WTC11 (cell line): ENCODE results near the gene ABCC4.

Experiments
- ATF1 ChIP-seq: sonication (generic); formaldehyde crosslinking; IDR thresholded peaks from 2 replicates; pipeline ENCODE4 v1.8.1; 2023; ENCODE audit warnings: mild to moderate bottlenecking, moderate library complexity, missing genetic modification reagents
- ATF2 ChIP-seq: sonication (generic); formaldehyde crosslinking; IDR thresholded peaks from 2 replicates; pipeline ENCODE4 v1.8.1; 2022; ENCODE audit warnings: low read depth, missing genetic modification reagents, borderline replicate concordance
- CREB1 ChIP-seq: sonication (generic); formaldehyde crosslinking; IDR thresholded peaks from 2 replicates; pipeline ENCODE4 v1.8.0; 2023; ENCODE audit warnings: mild to moderate bottlenecking, missing genetic modification reagents
- E2F4 ChIP-seq: sonication (generic); formaldehyde crosslinking; IDR thresholded peaks from 2 replicates; pipeline ENCODE4 v1.8.1; 2022; ENCODE audit warnings: low read depth, mild to moderate bottlenecking, moderate library complexity, missing genetic modification reagents, borderline replicate concordance
- ELF4 ChIP-seq: sonication (generic); formaldehyde crosslinking; IDR thresholded peaks from 2 replicates; pipeline ENCODE4 v1.8.1; 2022; ENCODE audit warnings: low read depth, mild to moderate bottlenecking, moderate library complexity, missing genetic modification reagents
- ERG ChIP-seq: fragments of 250-450 bp; sonication (Bioruptor Pico); IDR thresholded peaks from 2 replicates; pipeline ENCODE4 v1.8.0; 2021; ENCODE audit warnings: mild to moderate bottlenecking
- ESRRA ChIP-seq: sonication (generic); formaldehyde crosslinking; IDR thresholded peaks from 2 replicates; pipeline ENCODE4 v1.8.1; 2022; ENCODE audit warnings: mild to moderate bottlenecking, missing genetic modification reagents, borderline replicate concordance
- FOXK1 ChIP-seq: sonication (generic); formaldehyde crosslinking; IDR thresholded peaks from 2 replicates; pipeline ENCODE4 v1.8.0; 2022; ENCODE audit warnings: mild to moderate bottlenecking, moderate library complexity, missing genetic modification reagents
- IRF2 ChIP-seq: sonication (generic); formaldehyde crosslinking; IDR thresholded peaks from 2 replicates; pipeline ENCODE4 v1.8.0; 2022; ENCODE audit warnings: low read depth, missing genetic modification reagents, borderline replicate concordance
- PRRX2 ChIP-seq: fragments of 250-450 bp; sonication (Bioruptor Pico); IDR thresholded peaks from 2 replicates; pipeline ENCODE4 v1.8.0; 2021; ENCODE audit warnings: mild to moderate bottlenecking
- ZNF138 ChIP-seq: sonication (generic); formaldehyde crosslinking; conservative IDR thresholded peaks from 2 replicates; pipeline ENCODE4 v1.8.1; 2022; ENCODE audit warnings: mild to moderate bottlenecking, moderate library complexity, missing genetic modification reagents
- TF ChIP-seq, protein P1 (sequence below): fragments of 200-600 bp; IDR thresholded peaks from 2 replicates; pipeline ENCODE4 v1.8.0; 2022; ENCODE audit warnings: antibody characterized with exemption
- TF ChIP-seq, protein P2 (sequence below): sonication (generic); formaldehyde crosslinking; conservative IDR thresholded peaks from 2 replicates; pipeline ENCODE4 v1.8.1; 2022; ENCODE audit warnings: mild to moderate bottlenecking, missing genetic modification reagents
- TF ChIP-seq, protein P3 (sequence below): sonication (generic); formaldehyde crosslinking; IDR thresholded peaks from 2 replicates; pipeline ENCODE4 v1.8.1; 2023; ENCODE audit warnings: mild to moderate bottlenecking, missing genetic modification reagents, moderate library complexity

GRCh38 chr13:95228130-95228529 lies 73.1 kb downstream of the ABCC4 start:
- TF ChIP-seq, protein P1, sequence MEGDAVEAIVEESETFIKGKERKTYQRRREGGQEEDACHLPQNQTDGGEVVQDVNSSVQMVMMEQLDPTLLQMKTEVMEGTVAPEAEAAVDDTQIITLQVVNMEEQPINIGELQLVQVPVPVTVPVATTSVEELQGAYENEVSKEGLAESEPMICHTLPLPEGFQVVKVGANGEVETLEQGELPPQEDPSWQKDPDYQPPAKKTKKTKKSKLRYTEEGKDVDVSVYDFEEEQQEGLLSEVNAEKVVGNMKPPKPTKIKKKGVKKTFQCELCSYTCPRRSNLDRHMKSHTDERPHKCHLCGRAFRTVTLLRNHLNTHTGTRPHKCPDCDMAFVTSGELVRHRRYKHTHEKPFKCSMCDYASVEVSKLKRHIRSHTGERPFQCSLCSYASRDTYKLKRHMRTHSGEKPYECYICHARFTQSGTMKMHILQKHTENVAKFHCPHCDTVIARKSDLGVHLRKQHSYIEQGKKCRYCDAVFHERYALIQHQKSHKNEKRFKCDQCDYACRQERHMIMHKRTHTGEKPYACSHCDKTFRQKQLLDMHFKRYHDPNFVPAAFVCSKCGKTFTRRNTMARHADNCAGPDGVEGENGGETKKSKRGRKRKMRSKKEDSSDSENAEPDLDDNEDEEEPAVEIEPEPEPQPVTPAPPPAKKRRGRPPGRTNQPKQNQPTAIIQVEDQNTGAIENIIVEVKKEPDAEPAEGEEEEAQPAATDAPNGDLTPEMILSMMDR: no peak
- TF ChIP-seq IRF2 (CRISPR knock-in tag) (no peak), ATF2 (CRISPR knock-in tag) (no peak), CREB1 (CRISPR knock-in tag) (no peak), ERG (CRISPR knock-in tag) (no peak), FOXK1 (CRISPR knock-in tag) (no peak), PRRX2 (CRISPR knock-in tag) (no peak), ESRRA (no peak), ELF4 (no peak), ZNF138 (no peak), ATF1 (no peak), E2F4 (CRISPR knock-in tag) (no peak)
- TF ChIP-seq, protein P2, sequence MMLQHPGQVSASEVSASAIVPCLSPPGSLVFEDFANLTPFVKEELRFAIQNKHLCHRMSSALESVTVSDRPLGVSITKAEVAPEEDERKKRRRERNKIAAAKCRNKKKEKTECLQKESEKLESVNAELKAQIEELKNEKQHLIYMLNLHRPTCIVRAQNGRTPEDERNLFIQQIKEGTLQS (CRISPR knock-in tag): no peak
- TF ChIP-seq, protein P3, sequence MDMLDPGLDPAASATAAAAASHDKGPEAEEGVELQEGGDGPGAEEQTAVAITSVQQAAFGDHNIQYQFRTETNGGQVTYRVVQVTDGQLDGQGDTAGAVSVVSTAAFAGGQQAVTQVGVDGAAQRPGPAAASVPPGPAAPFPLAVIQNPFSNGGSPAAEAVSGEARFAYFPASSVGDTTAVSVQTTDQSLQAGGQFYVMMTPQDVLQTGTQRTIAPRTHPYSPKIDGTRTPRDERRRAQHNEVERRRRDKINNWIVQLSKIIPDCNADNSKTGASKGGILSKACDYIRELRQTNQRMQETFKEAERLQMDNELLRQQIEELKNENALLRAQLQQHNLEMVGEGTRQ (CRISPR knock-in tag): no peak
